Measurements from ENCODE around the gene DHRS12.

Gene DHRS12

DNA sequence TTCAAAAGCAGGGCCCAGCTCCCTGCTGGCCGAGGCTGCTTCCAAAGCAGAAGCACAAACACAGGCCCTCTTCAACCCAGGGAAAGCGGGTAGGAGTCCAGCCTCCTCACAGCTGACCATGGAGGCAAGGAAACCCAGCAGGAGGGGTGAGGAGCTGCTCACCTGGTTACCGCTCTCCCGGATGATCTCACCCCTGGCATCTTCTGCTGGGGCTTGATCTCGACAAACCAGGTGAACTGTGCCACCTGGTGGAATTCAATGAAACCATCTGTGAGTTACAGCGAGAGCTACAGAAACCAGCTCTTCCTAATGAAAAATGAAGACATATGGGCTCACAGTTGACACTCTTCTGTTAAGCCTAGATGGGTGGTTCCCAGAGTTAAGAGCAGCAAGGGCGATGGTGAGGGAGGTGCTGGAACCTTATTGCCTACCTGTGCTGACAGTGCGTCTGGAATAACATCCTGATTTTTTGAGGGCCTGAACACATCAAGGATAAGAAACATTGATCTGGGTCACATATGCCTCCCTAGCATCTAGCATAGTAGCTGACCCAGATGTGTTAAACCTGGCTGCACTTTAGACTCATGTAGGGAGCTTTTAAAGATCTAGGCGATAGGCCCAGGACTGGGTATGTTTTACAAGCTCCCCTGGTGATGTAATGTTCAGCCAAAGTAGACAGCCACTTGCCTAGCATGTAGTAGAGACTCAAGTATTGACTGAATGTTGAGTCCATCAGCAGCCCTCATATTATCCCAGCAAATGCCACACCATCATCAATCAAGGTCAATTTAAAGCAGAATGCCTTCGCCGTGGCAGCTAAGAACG, 6.1 kb downstream of the DHRS12 start:
- Histone ChIP-seq H3K4me1 (ENCODE audit: insufficient read depth, low read length) (peaks cover 26% of the 10 kb centered on the region), H3K9me3 (ENCODE audit: low read length) (no peaks in the 10 kb centered on the region), H3K36me3 (ENCODE audit: insufficient read depth, low read length) (no peaks in the 10 kb centered on the region), H3K27me3 (ENCODE audit: insufficient read depth, low read length) (no peaks in the 10 kb centered on the region), H3K4me3 (ENCODE audit: low read length) (no peak overlapping the region), H2AFZ (ENCODE audit: low read depth, low read length) (no peak overlapping the region)

DNA sequence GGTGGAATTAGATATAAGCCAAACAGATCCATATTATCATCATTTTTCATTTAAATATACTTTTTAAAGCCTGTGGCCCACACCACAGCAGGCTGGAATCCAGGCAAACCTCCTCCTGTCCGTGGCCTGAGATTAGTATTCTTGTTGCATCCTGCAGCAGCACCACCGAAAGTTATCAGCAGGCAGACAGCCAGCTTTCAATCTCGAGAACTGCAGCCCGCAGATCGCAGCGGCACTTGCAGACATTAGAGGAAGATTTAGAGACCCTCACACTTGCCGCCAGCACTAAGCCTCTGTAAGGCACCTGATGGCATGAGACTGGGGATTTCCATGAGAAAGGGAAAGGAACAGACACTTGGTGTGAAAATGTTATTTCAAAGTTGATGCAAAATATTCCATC, 7.4 kb downstream of the DHRS12 start:
- H3K4me3 ChIP-seq (ENCODE audit: low read length): no peak overlapping the region
- H3K27me3 ChIP-seq (ENCODE audit: insufficient read depth, low read length): no peaks in the 10 kb centered on the region
- no peak overlapping the region for H2AFZ ChIP-seq (ENCODE audit: low read depth, low read length)
- peaks cover 16% of the 10 kb centered on the region for H3K4me1 ChIP-seq (ENCODE audit: insufficient read depth, low read length)
- no peaks in the 10 kb centered on the region for H3K9me3 ChIP-seq (ENCODE audit: low read length)
- no peaks in the 10 kb centered on the region for H3K36me3 ChIP-seq (ENCODE audit: insufficient read depth, low read length)

DNA sequence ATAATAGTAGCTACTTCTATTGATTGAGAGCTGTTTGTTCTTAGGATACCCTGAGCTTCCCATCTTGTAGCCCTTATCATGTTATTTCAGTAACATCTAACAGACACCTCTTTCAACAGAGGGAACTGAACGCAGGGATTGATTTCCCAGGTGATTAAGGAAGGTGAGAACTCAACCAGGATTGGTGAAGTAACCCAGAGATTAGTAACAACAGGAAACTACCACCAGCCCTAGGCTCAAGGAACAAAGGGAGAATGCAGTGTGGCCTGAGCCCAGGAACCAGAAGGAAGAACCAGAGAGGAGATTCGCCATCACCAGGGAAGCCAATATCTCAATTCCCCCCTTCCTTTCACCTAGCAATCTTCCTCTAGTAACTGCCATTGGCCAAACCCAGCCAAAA, 8.5 kb downstream of the DHRS12 start:
- H3K9me3 ChIP-seq (ENCODE audit: low read length): no peaks in the 10 kb centered on the region
- no peaks in the 10 kb centered on the region for H3K27me3 ChIP-seq (ENCODE audit: insufficient read depth, low read length)
- H2AFZ ChIP-seq (ENCODE audit: low read depth, low read length): no peak overlapping the region

DNA sequence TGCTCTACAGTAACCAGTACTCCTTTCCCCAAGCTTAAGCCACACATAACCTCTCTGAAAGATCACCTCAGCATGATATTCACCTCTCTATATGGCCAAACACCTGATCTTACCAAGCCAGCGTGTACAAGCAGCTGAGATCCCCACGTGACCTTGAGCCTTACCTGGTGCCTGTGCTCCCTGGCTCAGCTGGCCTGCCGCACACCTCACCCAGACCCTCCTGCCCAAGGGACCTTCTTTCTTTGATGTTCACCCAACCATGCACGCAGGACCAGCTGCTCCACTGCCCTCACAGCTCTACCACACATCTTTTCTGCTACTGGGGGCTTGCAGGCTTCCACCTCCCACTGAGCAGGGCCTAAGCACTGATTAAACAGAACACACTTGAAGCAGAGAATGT, 9.0 kb downstream of the DHRS12 start:
- H3K36me3 ChIP-seq (ENCODE audit: insufficient read depth, low read length): no peaks in the 10 kb centered on the region
- no peaks in the 10 kb centered on the region for H3K9me3 ChIP-seq (ENCODE audit: low read length)
- no peak overlapping the region for H2AFZ ChIP-seq (ENCODE audit: low read depth, low read length)

More for the DNA sequence above, 8.5 kb downstream of the DHRS12 start:
- peaks cover 13% of the 10 kb centered on the region for H3K4me1 ChIP-seq (ENCODE audit: insufficient read depth, low read length)
- H3K36me3 ChIP-seq (ENCODE audit: insufficient read depth, low read length): no peaks in the 10 kb centered on the region
- no peak overlapping the region for H3K4me3 ChIP-seq (ENCODE audit: low read length)

DNA sequence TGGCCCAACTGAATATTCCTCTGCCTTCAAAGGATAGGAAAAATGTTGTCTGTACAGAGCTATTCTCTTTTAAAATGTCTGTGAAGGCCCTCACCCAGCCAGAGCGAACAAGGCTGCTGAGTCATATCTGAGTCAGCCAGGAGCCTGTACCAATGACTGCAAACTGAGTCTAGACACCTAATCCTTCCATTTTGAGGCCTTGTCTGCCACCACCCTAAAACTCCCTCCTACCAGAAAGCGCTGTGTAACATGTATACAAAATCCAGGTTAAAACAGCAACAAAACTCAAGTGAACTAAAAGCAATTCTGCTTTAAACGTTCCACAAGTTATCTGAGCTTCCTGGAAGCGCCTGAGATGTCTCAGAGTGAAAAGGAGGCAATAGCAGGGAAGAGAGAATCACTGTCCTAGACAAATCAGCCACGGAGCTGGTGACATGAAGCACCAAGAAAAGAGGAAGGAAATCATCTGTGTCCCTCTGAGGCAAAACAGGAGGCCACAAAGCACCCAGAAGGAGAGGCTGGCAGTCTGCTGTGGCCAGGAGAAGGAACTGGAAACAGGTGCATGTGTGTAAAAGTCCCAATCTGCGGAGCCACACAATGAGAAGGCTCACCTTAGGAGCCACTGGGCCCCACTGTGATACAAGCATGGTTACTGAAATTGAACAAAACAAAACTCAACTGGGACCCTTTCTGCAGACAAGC, 10.2 kb downstream of the DHRS12 start:
- peaks cover 13% of the 10 kb centered on the region for H3K4me1 ChIP-seq (ENCODE audit: insufficient read depth, low read length)
- H3K36me3 ChIP-seq (ENCODE audit: insufficient read depth, low read length): no peaks in the 10 kb centered on the region
- no peaks in the 10 kb centered on the region for H3K9me3 ChIP-seq (ENCODE audit: low read length)
- no peak overlapping the region for H2AFZ ChIP-seq (ENCODE audit: low read depth, low read length)
- no peaks in the 10 kb centered on the region for H3K27me3 ChIP-seq (ENCODE audit: insufficient read depth, low read length)
- no peak overlapping the region for H3K4me3 ChIP-seq (ENCODE audit: low read length)

More for the DNA sequence above, 9.0 kb downstream of the DHRS12 start:
- Histone ChIP-seq H3K4me1 (ENCODE audit: insufficient read depth, low read length) (peaks cover 13% of the 10 kb centered on the region), H3K27me3 (ENCODE audit: insufficient read depth, low read length) (no peaks in the 10 kb centered on the region), H3K4me3 (ENCODE audit: low read length) (no peak overlapping the region)

DNA sequence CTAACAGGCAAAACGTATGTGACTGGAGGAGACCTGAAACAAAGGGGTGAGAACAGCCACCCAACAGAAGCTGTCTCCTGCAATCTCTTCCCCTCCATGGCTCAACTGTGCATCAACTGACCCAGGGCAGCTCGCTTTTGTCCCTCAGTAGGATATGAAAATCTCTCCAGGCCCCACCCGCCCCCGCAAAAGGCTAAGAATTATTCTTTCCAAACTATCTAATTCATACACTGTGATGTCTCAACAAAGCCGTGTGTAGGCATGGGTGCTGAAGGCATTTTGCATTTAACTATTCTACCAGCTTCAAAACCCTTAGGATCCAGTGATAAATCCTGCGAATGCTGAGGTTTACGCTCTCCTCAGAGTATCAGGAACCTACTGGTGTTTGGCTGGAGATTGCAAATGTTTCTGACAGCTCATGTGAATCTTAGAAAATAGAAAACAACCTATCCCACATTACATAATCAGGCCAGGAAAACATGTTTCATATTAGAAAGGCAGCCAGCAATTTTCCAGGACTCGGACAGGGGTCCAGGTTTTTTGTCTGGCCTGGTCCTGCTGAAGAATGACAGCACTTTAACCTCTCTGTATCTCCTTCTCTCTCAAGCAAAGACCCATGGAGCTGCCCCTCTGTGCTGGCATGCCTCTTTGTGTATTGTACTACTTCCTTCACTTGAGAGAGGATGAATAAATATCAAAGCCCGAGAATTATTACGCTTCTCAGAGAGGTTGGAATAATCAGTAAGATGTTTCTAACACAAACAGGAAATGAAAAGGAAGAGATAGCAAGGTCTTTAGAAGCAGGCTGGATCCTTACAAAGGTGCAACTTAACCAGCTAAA, 17.3 kb downstream of the DHRS12 start:
- H3K9me3 ChIP-seq (ENCODE audit: low read length): no peaks in the 10 kb centered on the region
- H3K4me1 ChIP-seq (ENCODE audit: insufficient read depth, low read length): peaks cover 15% of the 10 kb centered on the region
- H3K4me3 ChIP-seq (ENCODE audit: low read length): no peak overlapping the region
- no peaks in the 10 kb centered on the region for H3K27me3 ChIP-seq (ENCODE audit: insufficient read depth, low read length)
- H2AFZ ChIP-seq (ENCODE audit: low read depth, low read length): peak overlapping the region; percentile 7
- H3K36me3 ChIP-seq (ENCODE audit: insufficient read depth, low read length): no peaks in the 10 kb centered on the region

DNA sequence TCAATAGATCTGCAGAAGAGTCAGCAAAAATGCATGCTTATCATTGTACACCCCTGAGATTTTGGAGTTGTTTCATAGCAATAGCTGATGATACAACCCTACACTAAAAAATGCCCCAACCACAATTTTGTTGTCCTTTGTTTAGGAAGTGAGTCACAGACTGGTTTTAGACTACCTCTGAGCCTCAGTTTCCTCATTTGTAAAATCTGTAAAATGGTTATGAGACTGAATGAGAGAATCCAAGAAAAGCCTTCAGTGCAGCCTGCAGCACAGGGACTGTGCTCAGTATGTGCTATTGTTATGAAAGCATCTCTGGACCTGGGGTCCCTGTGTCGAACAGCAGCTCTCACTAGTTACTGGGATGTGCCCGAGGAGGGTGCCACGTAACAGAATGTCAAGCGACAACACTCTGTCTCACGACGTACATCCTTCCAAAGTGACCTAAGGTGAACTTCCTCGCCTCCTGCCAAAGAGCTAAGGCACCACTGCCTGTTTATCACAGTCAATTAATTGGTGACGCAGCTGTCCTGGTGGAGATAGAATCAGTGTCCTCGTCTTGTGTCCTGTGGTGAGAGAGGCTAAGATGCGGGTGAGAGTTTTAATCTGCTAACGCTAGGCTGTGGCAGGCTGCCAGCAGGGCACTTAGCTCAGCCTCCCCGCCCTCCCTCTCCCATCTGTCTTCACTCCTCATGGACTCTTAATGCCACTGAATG, 18.1 kb downstream of the DHRS12 start:
- Histone ChIP-seq H3K27me3 (ENCODE audit: insufficient read depth, low read length) (no peaks in the 10 kb centered on the region), H3K4me3 (ENCODE audit: low read length) (no peak overlapping the region), H3K36me3 (ENCODE audit: insufficient read depth, low read length) (no peaks in the 10 kb centered on the region), H3K4me1 (ENCODE audit: insufficient read depth, low read length) (peaks cover 15% of the 10 kb centered on the region), H3K9me3 (ENCODE audit: low read length) (no peaks in the 10 kb centered on the region), H2AFZ (ENCODE audit: low read depth, low read length) (peak overlapping the region; percentile 7)

DNA sequence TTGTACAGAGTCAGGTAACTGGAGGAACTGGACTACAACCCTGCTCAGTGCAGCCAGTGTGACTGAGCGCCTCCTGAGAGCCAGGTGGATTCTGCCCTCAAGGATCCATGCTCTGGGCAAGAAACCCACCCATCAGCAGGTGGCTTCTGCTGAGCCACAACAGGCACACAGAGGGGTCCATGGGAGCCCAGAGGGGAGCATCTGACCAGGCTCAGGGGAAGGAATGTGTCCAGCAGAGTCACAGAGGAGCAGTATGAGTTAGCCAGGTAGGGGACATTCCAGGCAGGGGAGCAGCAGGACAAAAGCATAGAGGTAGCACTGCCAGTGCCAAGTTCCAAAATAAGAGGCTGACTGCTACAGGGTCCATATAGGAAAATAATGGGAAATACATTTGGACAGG, 19.9 kb downstream of the DHRS12 start:
- Histone ChIP-seq H3K36me3 (ENCODE audit: insufficient read depth, low read length) (no peaks in the 10 kb centered on the region), H3K27me3 (ENCODE audit: insufficient read depth, low read length) (no peaks in the 10 kb centered on the region), H3K9me3 (ENCODE audit: low read length) (no peaks in the 10 kb centered on the region), H3K4me3 (ENCODE audit: low read length) (no peak overlapping the region), H3K4me1 (ENCODE audit: insufficient read depth, low read length) (peaks cover 15% of the 10 kb centered on the region), H2AFZ (ENCODE audit: low read depth, low read length) (no peak overlapping the region)

DNA sequence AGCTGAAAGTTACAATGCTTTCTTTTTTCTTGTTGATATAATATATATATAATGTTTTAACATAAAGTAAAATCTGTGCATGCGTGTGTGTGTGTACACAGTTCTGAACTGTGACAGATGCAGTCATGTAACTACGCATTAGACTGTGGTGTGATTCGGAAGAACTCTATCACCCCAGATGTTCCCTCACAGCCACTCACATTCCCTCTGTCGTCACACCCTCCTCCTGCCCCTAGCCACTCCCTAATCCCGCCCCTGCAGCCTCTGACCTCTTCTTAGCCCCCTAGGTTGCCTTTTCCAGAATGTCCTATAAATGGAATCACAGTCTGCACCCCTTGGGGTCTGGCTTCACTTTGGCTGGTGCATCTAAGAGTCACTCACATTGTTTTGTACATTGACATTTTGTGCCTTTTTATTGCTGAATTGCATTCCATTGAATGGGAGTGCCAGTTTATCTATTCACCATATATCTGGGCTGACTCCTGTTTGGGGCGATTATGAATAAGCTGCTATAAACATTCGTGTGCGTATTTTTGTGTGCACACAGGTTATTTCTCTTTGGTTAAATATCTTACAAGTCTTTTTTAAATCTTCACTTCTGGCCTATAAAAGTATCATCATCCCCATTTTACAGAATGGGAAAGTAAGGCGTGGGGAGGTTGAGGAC, 20.4 kb downstream of the DHRS12 start:
- no peaks in the 10 kb centered on the region for H3K9me3 ChIP-seq (ENCODE audit: low read length)
- H3K4me1 ChIP-seq (ENCODE audit: insufficient read depth, low read length): peaks cover 15% of the 10 kb centered on the region
- H2AFZ ChIP-seq (ENCODE audit: low read depth, low read length): no peak overlapping the region
- no peaks in the 10 kb centered on the region for H3K36me3 ChIP-seq (ENCODE audit: insufficient read depth, low read length)
- no peak overlapping the region for H3K4me3 ChIP-seq (ENCODE audit: low read length)
- H3K27me3 ChIP-seq (ENCODE audit: insufficient read depth, low read length): no peaks in the 10 kb centered on the region

DNA sequence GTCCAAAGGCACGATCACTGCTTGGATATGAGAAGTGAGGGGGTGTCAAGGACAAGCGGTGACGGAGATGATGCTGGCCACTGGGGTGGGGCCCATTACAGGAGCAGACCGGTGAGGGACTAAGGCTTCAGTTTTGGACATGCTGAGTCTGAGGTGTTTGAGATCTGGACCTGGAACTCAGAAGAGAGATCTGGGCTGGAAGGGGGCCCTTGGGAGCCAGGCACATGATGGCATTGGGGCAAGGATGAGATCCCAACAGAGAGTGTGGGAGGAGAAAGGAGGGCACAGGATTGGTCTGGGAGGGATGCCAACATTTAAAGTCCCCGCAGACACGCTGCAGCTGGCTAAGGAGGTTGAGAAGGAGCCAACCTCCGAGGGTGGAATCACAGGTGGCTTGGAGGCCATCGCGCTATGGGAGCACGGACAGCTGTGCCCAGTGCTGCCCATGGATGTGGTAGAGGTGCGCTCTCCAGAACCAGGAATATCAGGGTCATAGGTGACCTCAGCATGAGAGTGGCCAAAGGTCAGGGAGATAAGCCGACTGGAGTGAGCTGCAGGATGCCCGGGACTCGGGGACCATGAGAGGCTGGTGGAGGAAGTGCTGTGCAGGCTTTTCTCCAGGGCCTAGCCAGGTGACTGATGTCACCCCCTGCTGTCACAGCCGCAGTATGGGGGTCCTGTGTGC, 21.8 kb downstream of the DHRS12 start:
- Histone ChIP-seq H3K4me1 (ENCODE audit: insufficient read depth, low read length) (peaks cover 20% of the 10 kb centered on the region), H3K9me3 (ENCODE audit: low read length) (no peaks in the 10 kb centered on the region), H2AFZ (ENCODE audit: low read depth, low read length) (no peak overlapping the region), H3K27me3 (ENCODE audit: insufficient read depth, low read length) (no peaks in the 10 kb centered on the region), H3K36me3 (ENCODE audit: insufficient read depth, low read length) (no peaks in the 10 kb centered on the region), H3K4me3 (ENCODE audit: low read length) (no peak overlapping the region)

DNA sequence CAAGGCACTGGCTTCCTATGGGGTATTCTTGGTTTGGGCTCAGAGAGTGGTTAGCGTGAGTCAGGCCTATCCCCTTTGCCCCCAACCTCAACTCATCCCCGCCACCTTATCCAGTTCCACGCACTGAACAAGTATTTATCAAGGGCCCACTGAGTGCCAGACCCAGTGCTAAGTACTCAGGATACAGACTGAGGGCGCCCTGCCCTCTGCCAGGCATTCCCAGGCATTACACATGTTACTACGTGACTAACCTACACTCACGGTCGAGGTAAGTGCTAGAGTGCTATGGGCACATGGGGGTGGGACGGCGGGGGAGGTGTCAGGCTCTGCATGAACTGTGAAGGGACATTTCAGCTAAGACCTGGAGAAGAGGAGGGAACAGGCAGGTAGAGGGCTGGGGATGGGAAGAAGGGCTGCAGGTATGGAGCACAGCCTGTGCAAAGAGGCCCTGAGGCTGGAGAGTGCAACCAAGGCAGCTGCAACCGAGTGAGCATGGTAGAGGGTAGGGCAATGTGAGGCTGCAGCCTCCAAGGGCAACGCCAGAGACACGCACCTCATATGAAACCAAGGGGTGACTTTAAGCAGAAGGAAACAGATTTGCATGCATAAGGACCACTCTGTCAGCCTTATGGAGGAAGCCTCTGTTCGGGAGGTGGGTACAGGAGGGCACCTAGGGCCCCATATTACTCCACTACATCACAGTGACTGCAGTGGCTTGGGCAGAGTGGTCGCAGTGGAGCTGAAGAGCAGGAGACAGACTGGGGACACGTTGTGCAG, 22.5 kb downstream of the DHRS12 start:
- Histone ChIP-seq H3K4me1 (ENCODE audit: insufficient read depth, low read length) (peaks cover 13% of the 10 kb centered on the region), H2AFZ (ENCODE audit: low read depth, low read length) (no peak overlapping the region), H3K9me3 (ENCODE audit: low read length) (no peaks in the 10 kb centered on the region), H3K4me3 (ENCODE audit: low read length) (no peak overlapping the region), H3K27me3 (ENCODE audit: insufficient read depth, low read length) (no peaks in the 10 kb centered on the region), H3K36me3 (ENCODE audit: insufficient read depth, low read length) (no peaks in the 10 kb centered on the region)
